ENCODE results near the gene SNX30. TPM values are rescaled to one million over a fixed set of nuclear protein-coding genes. Genes with fewer than 3 reads are reported as not detected.

The SNX30 gene
- total RNA-seq, 4 donors from 2014 or later, result 12.8 to 16.1 (median 14.4) TPM

- Histone ChIP-seq H3K4me3 (no peak overlapping the region), H3K9me3 (no peaks in the 10 kb centered on the region), H3K4me1 (no peaks in the 10 kb centered on the region), H3K27me3 (no peaks in the 10 kb centered on the region), H3K27ac (no peak overlapping the region), H3K36me3 (no peaks in the 10 kb centered on the region)
- WGBS, result 49% methylated on average over 2 of the region's 2 CpGs
- no peak for DNase-seq (ENCODE audit: low spot score in 2 of 2)
- TF ChIP-seq EP300 (IDR thresholded peaks at IDR 0.05) (no peak), POLR2A (IDR thresholded peaks at IDR 0.05) (no peak), CTCF (IDR thresholded peaks at IDR 0.05) (no peak), POLR2AphosphoS5 (IDR thresholded peaks at IDR 0.05) (no peak)
Measured at GRCh38 chr9:112911736-112912135, 161.2 kb downstream of the SNX30 start.

GRCh38 chr9:112912636-112913035 is 162.1 kb downstream of the SNX30 start:
- WGBS, result 33% methylated on average over 1 of the region's 3 CpGs
- TF ChIP-seq POLR2A (IDR thresholded peaks at IDR 0.05) (no peak), EP300 (IDR thresholded peaks at IDR 0.05) (no peak), CTCF (IDR thresholded peaks at IDR 0.05) (no peak), POLR2AphosphoS5 (IDR thresholded peaks at IDR 0.05) (no peak)
- Histone ChIP-seq H3K36me3 (no peaks in the 10 kb centered on the region), H3K9me3 (no peaks in the 10 kb centered on the region), H3K4me1 (no peaks in the 10 kb centered on the region), H3K27ac (no peak overlapping the region), H3K27me3 (no peaks in the 10 kb centered on the region), H3K4me3 (no peak overlapping the region)
- no peak for DNase-seq (ENCODE audit: low spot score in 2 of 2)

- no peak for DNase-seq (ENCODE audit: low spot score in 2 of 2)
- WGBS, result 96% methylated on average over 4 of the region's 4 CpGs
- no peak overlapping the region for H3K27ac ChIP-seq
- H3K9me3 ChIP-seq, result no peaks in the 10 kb centered on the region
- no peaks in the 10 kb centered on the region for H3K27me3 ChIP-seq
- TF ChIP-seq EP300 (IDR thresholded peaks at IDR 0.05) (no peak), POLR2AphosphoS5 (IDR thresholded peaks at IDR 0.05) (no peak), CTCF (IDR thresholded peaks at IDR 0.05) (no peak), POLR2A (IDR thresholded peaks at IDR 0.05) (no peak)
- no peak overlapping the region for H3K4me3 ChIP-seq
- no peaks in the 10 kb centered on the region for H3K4me1 ChIP-seq
- H3K36me3 ChIP-seq, result no peaks in the 10 kb centered on the region
Measured at GRCh38 chr9:112913326-112913725, 162.8 kb downstream of the SNX30 start.

- no peak for DNase-seq (ENCODE audit: low spot score in 2 of 2)
- TF ChIP-seq POLR2A (IDR thresholded peaks at IDR 0.05) (no peak), CTCF (IDR thresholded peaks at IDR 0.05) (no peak), POLR2AphosphoS5 (IDR thresholded peaks at IDR 0.05) (no peak), EP300 (IDR thresholded peaks at IDR 0.05) (no peak)
Measured at GRCh38 chr9:112914524-112914923, 164.0 kb downstream of the SNX30 start.

GRCh38 chr9:112917047-112917986 is 166.8 kb downstream of the SNX30 start:
- TF ChIP-seq CTCF (IDR thresholded peaks at IDR 0.05), result no peak
- TF ChIP-seq POLR2AphosphoS5 (IDR thresholded peaks at IDR 0.05), result no peak
- no peak for TF ChIP-seq POLR2A (IDR thresholded peaks at IDR 0.05)
- TF ChIP-seq EP300 (IDR thresholded peaks at IDR 0.05), result no peak
- H3K9me3 ChIP-seq, result no peaks in the 10 kb centered on the region
- 65% methylated on average over 1 of the region's 1 CpG for WGBS
- H3K27ac ChIP-seq, result no peak overlapping the region
- H3K4me3 ChIP-seq, result no peak overlapping the region
- DNase-seq (ENCODE audit: low spot score in 2 of 2), result no peak
- no peaks in the 10 kb centered on the region for H3K27me3 ChIP-seq
- H3K36me3 ChIP-seq, result no peaks in the 10 kb centered on the region
- H3K4me1 ChIP-seq, result no peaks in the 10 kb centered on the region

More at GRCh38 chr9:112914524-112914923, 164.0 kb downstream of the SNX30 start:
- H3K4me1 ChIP-seq, result no peaks in the 10 kb centered on the region
- H3K27me3 ChIP-seq, result no peaks in the 10 kb centered on the region
- H3K36me3 ChIP-seq, result no peaks in the 10 kb centered on the region
- no peak overlapping the region for H3K27ac ChIP-seq
- no peak overlapping the region for H3K4me3 ChIP-seq
- WGBS, result 85% methylated on average over 2 of the region's 2 CpGs
- H3K9me3 ChIP-seq, result no peaks in the 10 kb centered on the region
